DND-41 (cell line): ENCODE data around the gene SPATS2.
"Not testable (repeated sequence)": the region's sequence is repeated elsewhere in the genome, so short reads cannot be mapped to it uniquely, and the experiment has no call there.

ENCODE experiments used
- ATAC-seq: fragments of 200-7000 bp; cut with Tn5 transposase; 3 replicates; pipeline ENCODE4 v1.9.1; 2021; ENCODE audit warnings: low read depth; ENCODE audit not compliant: insufficient read depth
- DNase-seq: peaks from one replicate; pipeline ENCODE4 v3.0.0-alpha.2; 2020
- H2AFZ ChIP-seq: 2 replicates; pipeline ENCODE4 v1.6.0; 2012; ENCODE audit warnings: low read depth, low read length
- H3K27ac ChIP-seq: 2 replicates; pipeline ENCODE4 v1.5.1; 2012; ENCODE audit warnings: low read length, inconsistent platforms
- H3K27me3 ChIP-seq: fragments of 200-600 bp; sonication (generic); 2 replicates; pipeline ENCODE4 v1.6.0; 2012; ENCODE audit warnings: low read length, mild to moderate bottlenecking, inconsistent platforms; ENCODE audit not compliant: insufficient read depth, poor library complexity
- H3K36me3 ChIP-seq: 2 replicates; pipeline ENCODE4 v1.5.1; 2012; ENCODE audit warnings: low read length, inconsistent platforms; ENCODE audit not compliant: insufficient read depth
- H3K4me1 ChIP-seq: 2 replicates; pipeline ENCODE4 v1.5.1; 2012; ENCODE audit warnings: mild to moderate bottlenecking, low read length; ENCODE audit not compliant: insufficient read depth
- H3K4me2 ChIP-seq: 2 replicates; pipeline ENCODE4 v1.6.0; 2012; ENCODE audit warnings: mild to moderate bottlenecking, moderate library complexity, low read length, inconsistent platforms; ENCODE audit not compliant: insufficient read depth
- H3K4me3 ChIP-seq, 2 experiments: fragments of 200-600 bp in 1 of 2; shearing (Covaris generic) in 1 of 2; 2 replicates each; pipeline ENCODE4 v1.5.1; 2012 to 2016; ENCODE audit warnings: inconsistent platforms in 2 of 2, low read length in 2 of 2, mild to moderate bottlenecking in 2 of 2, low read depth in 1 of 2, moderate library complexity in 1 of 2
- H3K79me2 ChIP-seq: 2 replicates; pipeline ENCODE4 v1.6.0; 2012; ENCODE audit warnings: low read length, inconsistent platforms; ENCODE audit not compliant: insufficient read depth
- H3K9ac ChIP-seq: 2 replicates; pipeline ENCODE4 v1.6.0; 2012; ENCODE audit warnings: low read depth, mild to moderate bottlenecking, inconsistent platforms, low read length, moderate library complexity
- H3K9me3 ChIP-seq: 2 replicates; pipeline ENCODE4 v1.5.1; 2012; ENCODE audit warnings: low read length, moderate library complexity, mild to moderate bottlenecking, inconsistent platforms; ENCODE audit not compliant: insufficient read depth, severe bottlenecking
- H4K20me1 ChIP-seq: 2 replicates; pipeline ENCODE4 v1.6.0; 2012; ENCODE audit warnings: low read length; ENCODE audit not compliant: insufficient read depth
- EZH2 ChIP-seq: IDR thresholded peaks from 3 replicates; pipeline ENCODE4 v1.6.1; 2012; ENCODE audit warnings: borderline replicate concordance, low read depth, mild to moderate bottlenecking, moderate library complexity, low read length, inconsistent platforms; ENCODE audit not compliant: severe bottlenecking
- TF ChIP-seq, protein P1 (sequence below): IDR thresholded peaks from 2 replicates; pipeline ENCODE4 v1.5.1; 2012; ENCODE audit warnings: borderline replicate concordance, low read length, moderate library complexity, mild to moderate bottlenecking; ENCODE audit not compliant: poor library complexity, severe bottlenecking; ENCODE audit errors: extremely low read depth

SPATS2 gene

DNA sequence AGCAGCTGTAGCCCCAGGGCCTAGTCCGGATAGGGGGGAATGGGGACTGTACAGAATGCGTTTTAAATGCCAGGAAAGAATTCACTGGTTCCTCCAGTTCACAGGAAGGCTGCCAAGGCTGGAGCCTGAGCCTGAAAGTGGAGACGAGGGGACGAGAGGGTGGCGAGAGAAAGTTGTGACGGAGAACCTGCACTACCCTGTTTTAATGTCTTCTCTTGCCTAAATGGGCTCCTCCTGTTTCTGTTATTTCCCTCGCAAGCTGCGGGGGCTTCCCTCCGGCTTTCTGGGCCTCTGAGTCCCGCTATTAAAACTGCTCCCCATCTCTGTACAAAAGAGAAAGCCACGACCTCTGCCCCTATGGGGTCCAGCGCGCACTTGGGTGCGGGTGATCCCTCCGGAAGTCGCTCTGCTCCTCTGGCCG is 34.8 kb upstream of the SPATS2 start:
- no peak for TF ChIP-seq EZH2
- TF ChIP-seq, protein P1, sequence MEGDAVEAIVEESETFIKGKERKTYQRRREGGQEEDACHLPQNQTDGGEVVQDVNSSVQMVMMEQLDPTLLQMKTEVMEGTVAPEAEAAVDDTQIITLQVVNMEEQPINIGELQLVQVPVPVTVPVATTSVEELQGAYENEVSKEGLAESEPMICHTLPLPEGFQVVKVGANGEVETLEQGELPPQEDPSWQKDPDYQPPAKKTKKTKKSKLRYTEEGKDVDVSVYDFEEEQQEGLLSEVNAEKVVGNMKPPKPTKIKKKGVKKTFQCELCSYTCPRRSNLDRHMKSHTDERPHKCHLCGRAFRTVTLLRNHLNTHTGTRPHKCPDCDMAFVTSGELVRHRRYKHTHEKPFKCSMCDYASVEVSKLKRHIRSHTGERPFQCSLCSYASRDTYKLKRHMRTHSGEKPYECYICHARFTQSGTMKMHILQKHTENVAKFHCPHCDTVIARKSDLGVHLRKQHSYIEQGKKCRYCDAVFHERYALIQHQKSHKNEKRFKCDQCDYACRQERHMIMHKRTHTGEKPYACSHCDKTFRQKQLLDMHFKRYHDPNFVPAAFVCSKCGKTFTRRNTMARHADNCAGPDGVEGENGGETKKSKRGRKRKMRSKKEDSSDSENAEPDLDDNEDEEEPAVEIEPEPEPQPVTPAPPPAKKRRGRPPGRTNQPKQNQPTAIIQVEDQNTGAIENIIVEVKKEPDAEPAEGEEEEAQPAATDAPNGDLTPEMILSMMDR: no peak
- no peak overlapping the region for H2AFZ ChIP-seq
- peaks cover 40% of the 10 kb centered on the region for H3K36me3 ChIP-seq
- H3K4me3 ChIP-seq: no peak overlapping the region
- peaks cover 10% of the 10 kb centered on the region for H3K4me1 ChIP-seq
- ATAC-seq (no peak), DNase-seq (no peak)
- H3K4me2 ChIP-seq: no peak overlapping the region
- H3K27ac ChIP-seq: no peak overlapping the region
- no peaks in the 10 kb centered on the region for H3K9me3 ChIP-seq
- no peaks in the 10 kb centered on the region for H3K79me2 ChIP-seq
- H4K20me1 ChIP-seq: peaks cover 7% of the 10 kb centered on the region; the same call in 1 of the 2 replicates
- no peak overlapping the region for H3K9ac ChIP-seq
- no peaks in the 10 kb centered on the region for H3K27me3 ChIP-seq

DNA sequence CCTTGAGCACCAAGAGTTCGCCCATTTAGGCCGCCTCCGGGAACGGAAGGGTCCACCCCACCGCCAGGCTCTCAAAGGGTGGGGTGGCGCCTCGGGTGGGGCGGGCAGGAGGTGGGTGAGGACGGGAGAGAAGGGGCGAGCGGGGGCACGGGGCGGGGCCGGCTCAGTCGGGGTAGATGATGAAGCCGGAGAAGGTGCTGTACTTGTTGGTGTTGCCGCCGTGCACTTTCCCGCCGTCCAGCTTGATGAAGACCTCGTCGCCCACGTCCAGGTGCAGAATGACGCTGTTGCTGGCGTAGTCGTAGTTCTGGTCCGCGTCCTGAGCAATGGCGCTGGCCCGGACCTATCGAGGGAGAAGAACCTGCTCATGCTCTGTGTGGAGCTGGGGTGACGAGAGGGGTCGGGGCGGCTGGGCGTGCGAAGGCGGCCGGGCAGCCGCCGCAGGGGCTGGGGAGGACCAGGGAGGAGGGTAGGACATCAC is 34.3 kb upstream of the SPATS2 start:
- no peaks in the 10 kb centered on the region for H3K79me2 ChIP-seq
- H3K9me3 ChIP-seq: no peaks in the 10 kb centered on the region
- H3K4me3 ChIP-seq: no peak overlapping the region
- H3K36me3 ChIP-seq: peaks cover 35% of the 10 kb centered on the region
- no peak overlapping the region for H3K9ac ChIP-seq
- H3K4me2 ChIP-seq: no peak overlapping the region
- no peaks in the 10 kb centered on the region for H3K27me3 ChIP-seq
- H3K4me1 ChIP-seq: peaks cover 13% of the 10 kb centered on the region
- H3K27ac ChIP-seq: no peak overlapping the region
- DNase-seq (no peak), ATAC-seq (no peak)
- no peak for TF ChIP-seq EZH2
- TF ChIP-seq, protein P1: no peak
- peaks cover 7% of the 10 kb centered on the region; the same call in 1 of the 2 replicates for H4K20me1 ChIP-seq
- no peak overlapping the region for H2AFZ ChIP-seq

DNA sequence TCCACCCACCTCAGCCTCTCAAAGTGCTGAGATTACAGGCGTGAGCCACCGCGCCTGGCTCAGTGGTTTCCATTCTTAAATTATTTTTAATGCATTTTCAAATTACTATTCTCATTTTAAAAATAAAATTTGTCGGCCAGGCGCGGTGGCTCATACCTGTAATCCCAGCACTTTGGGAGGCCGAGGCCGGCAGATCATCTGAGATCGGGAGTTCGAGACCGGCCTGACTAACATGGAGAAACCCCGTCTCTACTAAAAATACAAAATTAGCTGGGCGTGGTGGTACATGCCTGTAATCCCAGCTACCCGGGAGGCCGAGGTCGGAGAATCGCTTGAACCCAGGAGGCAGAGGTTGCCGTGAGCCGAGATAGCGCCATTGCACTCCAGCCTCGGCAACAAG is 33.5 kb upstream of the SPATS2 start:
- not testable (repeated sequence) for H3K27me3 ChIP-seq, H3K9me3 ChIP-seq, H3K4me3 ChIP-seq, ATAC-seq, H3K79me2 ChIP-seq, H4K20me1 ChIP-seq, H3K9ac ChIP-seq, H2AFZ ChIP-seq, H3K27ac ChIP-seq, H3K4me2 ChIP-seq, DNase-seq
- peaks cover 29% of the 10 kb centered on the region for H3K36me3 ChIP-seq
- peaks cover 13% of the 10 kb centered on the region for H3K4me1 ChIP-seq

DNA sequence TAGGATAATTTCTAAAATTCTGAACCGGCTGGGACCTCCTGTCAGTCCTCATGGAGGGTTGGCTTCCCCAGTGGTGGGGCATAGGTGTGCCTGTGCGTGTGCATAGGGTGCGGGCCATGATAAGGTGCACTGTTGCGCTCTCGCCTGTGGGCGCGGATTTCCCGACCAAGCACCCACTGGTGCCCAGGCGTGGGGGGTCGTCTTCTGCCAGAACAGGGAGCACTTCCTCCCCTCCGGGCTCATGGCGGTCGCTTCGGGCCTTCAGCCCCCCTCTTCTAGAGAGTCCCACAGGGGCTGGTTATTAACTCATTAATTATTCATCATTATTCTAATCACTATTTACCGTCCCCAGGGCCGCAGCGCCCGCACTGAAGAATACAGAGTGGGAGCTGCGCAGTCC is 33.0 kb upstream of the SPATS2 start:
- peaks cover 13% of the 10 kb centered on the region for H3K4me1 ChIP-seq
- no peak overlapping the region for H3K4me2 ChIP-seq
- peaks cover 25% of the 10 kb centered on the region for H3K36me3 ChIP-seq
- H3K27ac ChIP-seq: no peak overlapping the region
- H3K27me3 ChIP-seq: no peaks in the 10 kb centered on the region
- no peak for ATAC-seq
- no peak for DNase-seq
- H4K20me1 ChIP-seq: peaks cover 4% of the 10 kb centered on the region; the same call in 1 of the 2 replicates
- H3K9ac ChIP-seq: no peak overlapping the region
- no peak overlapping the region for H2AFZ ChIP-seq
- no peak overlapping the region for H3K4me3 ChIP-seq
- no peaks in the 10 kb centered on the region for H3K79me2 ChIP-seq
- no peaks in the 10 kb centered on the region for H3K9me3 ChIP-seq
- no peak for TF ChIP-seq EZH2
- TF ChIP-seq, protein P1: no peak
